Limb (tissue), 2 donors: ENCODE results near the gene ERCC6.
A peak's percentile ranks its signal among the peaks of the same experiment; 100 is the strongest.

ENCODE experiments used
- DNase-seq, 2 donors: peaks; one replicate each; pipeline ENCODE4 v3.0.0-alpha.2; 2016; ENCODE audit errors: extremely low spot score in 2 of 2

Gene ERCC6

GRCh38 chr10:49538381-49539319, at the start of gene ERCC6:
TSS of gene ERCC6 (minus strand) at chr10:49539121.
- peak; percentile 96 to 97 for DNase-seq

GRCh38 chr10:49587981-49588380, 49.1 kb upstream of the ERCC6 start:
- no peak for DNase-seq

GRCh38 chr10:49585387-49585786, 46.5 kb upstream of the ERCC6 start:
- DNase-seq: no peak

- no peak for DNase-seq
Observed at GRCh38 chr10:49579621-49580020, 40.7 kb upstream of the ERCC6 start.

GRCh38 chr10:49578392-49578791, 39.5 kb upstream of the ERCC6 start:
- DNase-seq: no peak

GRCh38 chr10:49577182-49577925, 38.4 kb upstream of the ERCC6 start:
- DNase-seq: no peak

- no peak for DNase-seq
Observed at GRCh38 chr10:49575489-49576072, 36.7 kb upstream of the ERCC6 start.

- DNase-seq: no peak
Observed at GRCh38 chr10:49572594-49573114, 33.7 kb upstream of the ERCC6 start.

GRCh38 chr10:49571388-49571787, 32.5 kb upstream of the ERCC6 start:
- no peak for DNase-seq

GRCh38 chr10:49569031-49569631, 30.2 kb upstream of the ERCC6 start:
- no peak for DNase-seq

GRCh38 chr10:49568235-49568634, 29.3 kb upstream of the ERCC6 start:
- DNase-seq: no peak

- DNase-seq: no peak
Observed at GRCh38 chr10:49567810-49568209, 28.9 kb upstream of the ERCC6 start.

GRCh38 chr10:49564461-49565009, 25.6 kb upstream of the ERCC6 start:
- DNase-seq: no peak

- DNase-seq: no peak
Observed at GRCh38 chr10:49562893-49563292, 24.0 kb upstream of the ERCC6 start.

GRCh38 chr10:49560526-49560925, 21.6 kb upstream of the ERCC6 start:
- DNase-seq: no peak

- no peak for DNase-seq
Observed at GRCh38 chr10:49559476-49559875, 20.6 kb upstream of the ERCC6 start.

- no peak for DNase-seq
Observed at GRCh38 chr10:49558190-49558589, 19.3 kb upstream of the ERCC6 start.

- no peak for DNase-seq
Observed at GRCh38 chr10:49557681-49558080, 18.8 kb upstream of the ERCC6 start.

GRCh38 chr10:49556723-49557122, 17.8 kb upstream of the ERCC6 start:
- DNase-seq: no peak

GRCh38 chr10:49552277-49552676, 13.4 kb upstream of the ERCC6 start:
- DNase-seq: no peak

- no peak for DNase-seq
Observed at GRCh38 chr10:49550563-49550962, 11.6 kb upstream of the ERCC6 start.
